Kidney epithelial cell (primary cell): ENCODE measurements around the gene SNX25. TPM values are rescaled to one million over a fixed set of nuclear protein-coding genes. Genes with fewer than 3 reads are reported as not detected.

Source experiments
- DNase-seq: peaks from one replicate; pipeline ENCODE4 v3.0.0-alpha.2; 2010; ENCODE audit warnings: low read depth
- H3K27me3 ChIP-seq: 2 replicates; pipeline ENCODE4 v1.6.0; 2011; ENCODE audit warnings: low read length; ENCODE audit not compliant: control insufficient read depth, insufficient read depth
- H3K36me3 ChIP-seq: 2 replicates; pipeline ENCODE4 v1.5.1; 2011; ENCODE audit warnings: low read length; ENCODE audit not compliant: control insufficient read depth, insufficient read depth
- H3K4me3 ChIP-seq: 2 replicates; pipeline ENCODE4 v1.5.1; 2011; ENCODE audit warnings: low read depth, mild to moderate bottlenecking, control low read depth, low read length
- total RNA-seq: library from RNA; depleted of rRNA; stranded (reverse); fragments of >200 nt; gene quantifications from 2 replicates; pipeline ENCODE4 v1.2.3, GENCODE V29; 2015
- TF ChIP-seq, protein P1 (sequence below): IDR thresholded peaks from 2 replicates; pipeline ENCODE4 v1.5.1; 2011; ENCODE audit warnings: mild to moderate bottlenecking, moderate library complexity, low read length, control low read depth, inconsistent platforms; ENCODE audit not compliant: insufficient read depth, poor library complexity, severe bottlenecking

Gene SNX25
- total RNA-seq, 1 donor from 2014 or later, result 15.5 TPM

DNA sequence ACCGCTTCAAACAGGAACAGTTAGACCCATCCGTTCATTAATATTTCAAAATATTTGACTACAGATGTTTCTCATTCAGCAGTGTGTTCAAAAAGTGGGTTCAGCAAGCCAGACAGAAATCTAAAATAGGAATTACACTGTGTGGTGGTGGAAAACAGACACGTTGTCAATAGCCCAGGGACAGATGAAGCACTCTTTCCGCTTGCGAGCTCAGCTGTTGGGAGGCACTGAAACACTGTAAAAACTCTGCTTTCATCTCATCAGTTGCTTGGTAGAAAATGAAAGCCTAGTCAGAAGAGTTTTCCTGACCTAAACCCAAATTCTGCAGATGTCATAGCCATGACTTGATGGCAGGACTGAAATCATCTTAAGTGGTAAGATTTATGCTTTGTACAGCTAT, 147.8 kb downstream of the SNX25 start:
- Histone ChIP-seq H3K4me3 (no peak overlapping the region), H3K36me3 (no peaks in the 10 kb centered on the region), H3K27me3 (no peaks in the 10 kb centered on the region)
- DNase-seq, result no peak
- TF ChIP-seq, protein P1, sequence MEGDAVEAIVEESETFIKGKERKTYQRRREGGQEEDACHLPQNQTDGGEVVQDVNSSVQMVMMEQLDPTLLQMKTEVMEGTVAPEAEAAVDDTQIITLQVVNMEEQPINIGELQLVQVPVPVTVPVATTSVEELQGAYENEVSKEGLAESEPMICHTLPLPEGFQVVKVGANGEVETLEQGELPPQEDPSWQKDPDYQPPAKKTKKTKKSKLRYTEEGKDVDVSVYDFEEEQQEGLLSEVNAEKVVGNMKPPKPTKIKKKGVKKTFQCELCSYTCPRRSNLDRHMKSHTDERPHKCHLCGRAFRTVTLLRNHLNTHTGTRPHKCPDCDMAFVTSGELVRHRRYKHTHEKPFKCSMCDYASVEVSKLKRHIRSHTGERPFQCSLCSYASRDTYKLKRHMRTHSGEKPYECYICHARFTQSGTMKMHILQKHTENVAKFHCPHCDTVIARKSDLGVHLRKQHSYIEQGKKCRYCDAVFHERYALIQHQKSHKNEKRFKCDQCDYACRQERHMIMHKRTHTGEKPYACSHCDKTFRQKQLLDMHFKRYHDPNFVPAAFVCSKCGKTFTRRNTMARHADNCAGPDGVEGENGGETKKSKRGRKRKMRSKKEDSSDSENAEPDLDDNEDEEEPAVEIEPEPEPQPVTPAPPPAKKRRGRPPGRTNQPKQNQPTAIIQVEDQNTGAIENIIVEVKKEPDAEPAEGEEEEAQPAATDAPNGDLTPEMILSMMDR, result no peak

DNA sequence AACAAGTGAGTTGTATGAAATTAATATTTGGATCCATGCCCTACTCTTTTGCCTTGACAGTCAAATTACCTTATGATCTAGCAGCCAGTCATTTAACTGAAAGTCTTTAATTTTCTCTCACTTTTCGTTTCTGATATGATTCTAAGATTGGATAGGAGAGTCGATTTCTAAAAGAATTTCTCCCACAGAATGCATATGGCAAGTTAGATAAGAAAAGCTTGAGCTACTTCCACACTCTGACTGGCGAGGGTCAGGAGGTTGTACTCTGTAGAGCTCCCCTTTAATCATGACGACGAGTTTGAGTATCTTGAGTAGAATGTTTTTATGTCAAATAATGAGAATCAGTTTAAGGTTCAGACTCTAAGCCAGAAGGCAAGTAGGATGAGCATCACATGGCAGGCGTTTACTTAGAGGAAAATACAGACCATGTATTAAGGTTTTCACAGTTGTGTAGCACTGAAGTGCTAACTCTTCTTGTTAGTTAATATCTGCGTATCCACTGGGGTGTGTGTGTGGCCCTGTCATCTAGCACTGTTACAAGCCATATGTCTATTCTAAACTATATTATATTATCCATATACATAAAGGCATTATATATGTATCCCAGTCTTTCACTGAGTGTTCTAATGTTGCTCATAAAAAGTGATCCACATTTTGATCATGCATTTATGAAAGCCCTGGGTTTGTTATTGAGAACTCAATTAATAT, 148.5 kb downstream of the SNX25 start:
- no peak overlapping the region for H3K4me3 ChIP-seq
- H3K36me3 ChIP-seq, result no peaks in the 10 kb centered on the region
- no peak for DNase-seq
- H3K27me3 ChIP-seq, result no peaks in the 10 kb centered on the region
- TF ChIP-seq, protein P1, result no peak

DNA sequence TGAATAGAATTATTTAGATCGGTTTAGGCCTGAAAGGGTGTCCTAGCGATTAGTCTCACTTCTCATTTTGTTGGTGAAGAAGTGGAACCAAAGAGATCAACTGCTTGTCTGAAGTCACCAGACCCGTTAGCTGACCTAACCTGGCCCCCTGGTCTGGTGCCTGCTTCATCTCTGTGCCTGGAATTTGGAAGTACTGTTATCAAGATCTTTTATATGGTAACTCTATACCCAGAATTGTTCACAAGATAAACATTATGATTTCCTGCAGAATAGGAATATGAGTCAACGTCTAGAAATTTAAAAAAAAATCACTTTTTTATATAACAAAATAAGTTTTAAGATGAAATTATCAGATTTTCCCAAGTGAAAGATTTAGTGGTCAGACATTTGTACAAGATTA, 149.1 kb downstream of the SNX25 start:
- no peak for DNase-seq
- Histone ChIP-seq H3K4me3 (no peak overlapping the region), H3K36me3 (no peaks in the 10 kb centered on the region), H3K27me3 (no peaks in the 10 kb centered on the region)
- TF ChIP-seq, protein P1, result no peak

DNA sequence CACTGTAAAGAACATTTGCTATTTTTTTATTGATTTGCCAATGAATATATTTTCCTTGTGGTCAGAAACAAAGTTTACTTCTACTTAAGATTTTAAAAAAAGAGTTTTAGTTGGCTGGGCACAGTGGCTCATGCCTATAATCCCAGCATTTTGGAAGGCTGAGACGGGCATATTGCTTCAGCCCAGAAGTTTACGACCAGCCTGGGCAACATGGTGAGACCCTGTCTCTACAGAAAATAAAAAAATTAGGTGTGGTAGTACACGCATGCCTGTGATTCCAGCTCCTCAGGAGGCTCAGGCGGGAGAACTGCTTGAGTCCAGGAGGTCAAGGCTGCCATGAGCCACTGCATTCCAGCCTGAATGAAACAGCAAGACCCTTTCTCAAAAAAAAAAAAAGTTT, 149.6 kb downstream of the SNX25 start:
- no peak for DNase-seq
- H3K36me3 ChIP-seq, result no peaks in the 10 kb centered on the region
- H3K27me3 ChIP-seq, result no peaks in the 10 kb centered on the region
- TF ChIP-seq, protein P1, result no peak
- H3K4me3 ChIP-seq, result no peak overlapping the region

DNA sequence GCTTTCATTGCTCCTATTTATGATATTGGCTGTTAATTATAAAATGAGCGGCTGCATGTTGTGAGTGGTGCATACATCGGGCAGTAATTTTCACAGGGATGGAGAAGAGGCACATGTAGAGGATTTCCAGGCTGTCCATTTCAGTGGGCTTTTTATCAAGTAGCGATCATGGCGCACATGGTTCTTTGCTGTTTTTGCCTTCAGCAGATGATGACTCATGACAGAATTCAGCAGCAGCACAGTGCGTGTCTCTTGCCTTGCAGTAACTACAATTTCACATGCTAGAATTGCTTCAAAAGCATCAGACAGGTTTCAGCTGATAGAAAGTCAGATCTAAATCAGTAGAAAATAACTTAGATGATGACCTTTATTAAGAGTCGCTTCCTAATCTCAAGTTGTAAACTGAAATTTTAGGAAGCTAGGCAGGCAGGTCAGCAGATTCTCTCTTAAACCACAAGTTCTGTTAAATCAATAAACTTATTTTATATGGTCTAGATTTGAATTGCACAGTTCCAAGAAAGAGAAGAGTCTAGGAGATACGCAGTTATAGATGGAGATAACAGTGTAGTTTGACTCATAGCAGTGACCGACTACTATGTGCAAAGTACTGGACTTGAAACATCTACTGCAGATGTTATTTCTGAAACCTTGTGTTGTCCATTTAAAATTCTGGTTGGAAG, 150.5 kb downstream of the SNX25 start:
- H3K4me3 ChIP-seq, result no peak overlapping the region
- no peak for DNase-seq
- no peaks in the 10 kb centered on the region for H3K27me3 ChIP-seq
- H3K36me3 ChIP-seq, result no peaks in the 10 kb centered on the region
- TF ChIP-seq, protein P1, result no peak
